HG03066 (cell line): ENCODE measurements around the gene SLC14A1.

ENCODE experiments used
- ATAC-seq: cut with Tn5 transposase; IDR thresholded peaks from one replicate; pipeline ENCODE4 v1.9.1; 2021; ENCODE audit warnings: low read depth; ENCODE audit not compliant: unreplicated experiment

SLC14A1 gene

GRCh38 chr18:45719106-45719505 is 4.9 kb upstream of the SLC14A1 start:
- no peak for ATAC-seq

DNA sequence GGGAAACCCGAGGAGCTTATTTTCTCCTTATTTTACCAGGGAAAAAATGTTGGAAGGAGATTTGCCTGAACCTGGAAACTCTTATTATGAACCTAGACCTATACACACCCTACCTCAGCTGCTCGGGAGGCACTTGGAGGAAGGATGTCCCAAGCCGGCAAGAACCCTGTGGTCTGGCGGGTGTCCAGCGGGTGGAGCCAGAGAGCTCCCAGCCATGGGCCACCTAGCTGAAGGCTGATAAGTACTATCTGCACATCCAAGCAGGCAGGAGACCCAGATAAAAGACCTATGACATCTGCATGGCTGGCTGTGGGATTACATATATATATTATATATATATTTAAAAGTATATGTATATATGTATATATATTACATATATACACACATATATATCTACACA is 1.1 kb upstream of the SLC14A1 start:
- peak; percentile 95 for ATAC-seq

- ATAC-seq: no peak
Measured at GRCh38 chr18:45724601-45725000, 620 bp downstream of the SLC14A1 start.

DNA sequence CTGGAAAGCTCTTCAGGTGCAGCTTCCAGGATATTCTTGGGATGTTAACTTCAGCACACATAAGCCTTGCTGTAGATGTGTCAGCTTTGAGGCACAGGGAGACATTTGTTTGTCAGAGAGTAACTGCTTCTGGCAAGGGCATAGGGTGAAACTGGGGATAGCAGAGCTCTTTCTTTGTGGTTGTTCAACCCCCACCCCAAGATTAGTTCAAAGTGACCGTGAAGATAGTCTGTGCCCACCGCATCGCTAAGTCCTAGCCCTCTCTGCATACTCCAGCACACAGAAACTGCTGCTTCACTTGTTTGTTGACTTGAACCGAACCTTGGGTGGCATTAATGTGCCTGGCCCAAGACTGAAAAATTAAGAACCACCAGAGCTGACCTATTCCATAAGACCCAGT is 1.4 kb downstream of the SLC14A1 start:
- no peak for ATAC-seq

DNA sequence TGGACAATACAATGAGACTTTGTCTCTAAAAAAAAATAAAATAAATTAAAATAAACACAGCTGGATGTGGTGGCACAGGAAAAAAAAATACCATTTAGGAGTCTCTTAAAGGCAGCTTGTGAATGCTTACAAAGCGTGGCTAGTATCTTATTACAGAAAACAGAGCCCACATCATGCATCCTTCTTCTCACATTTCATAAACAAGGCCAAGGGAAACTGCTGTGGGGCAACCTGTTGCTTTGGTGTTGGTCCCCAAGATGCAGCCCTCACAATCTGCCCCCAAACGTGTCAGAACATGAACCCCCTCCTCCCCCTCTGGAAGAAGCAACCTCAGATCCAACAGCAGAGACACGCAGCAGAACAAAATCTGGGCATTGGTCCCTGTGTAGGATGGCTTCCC is 2.6 kb downstream of the SLC14A1 start:
- no peak for ATAC-seq

DNA sequence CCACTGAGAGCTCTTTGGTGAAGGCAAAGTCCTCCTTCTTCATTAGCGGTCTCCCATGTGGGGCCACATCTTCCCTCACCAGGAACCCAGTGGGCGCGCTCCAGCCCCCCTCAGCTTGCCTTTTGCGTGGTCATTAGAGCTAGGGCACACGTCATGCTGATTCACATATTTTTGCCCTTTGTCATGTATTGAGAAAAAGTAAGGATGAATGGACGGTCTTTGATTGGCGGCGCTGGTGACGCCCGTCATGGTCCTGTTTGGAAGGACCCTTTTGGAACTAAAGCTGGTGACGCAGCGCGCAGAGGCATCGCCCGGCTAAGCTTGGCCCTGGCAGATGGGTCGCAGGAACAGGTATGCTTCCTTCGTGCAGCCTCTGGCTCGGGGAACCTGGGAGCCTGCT is 3.1 kb downstream of the SLC14A1 start:
- ATAC-seq: no peak

GRCh38 chr18:45728336-45729010 is 4.5 kb downstream of the SLC14A1 start:
- ATAC-seq: no peak

- ATAC-seq: no peak
Measured at GRCh38 chr18:45730832-45731575, 7.0 kb downstream of the SLC14A1 start.

DNA sequence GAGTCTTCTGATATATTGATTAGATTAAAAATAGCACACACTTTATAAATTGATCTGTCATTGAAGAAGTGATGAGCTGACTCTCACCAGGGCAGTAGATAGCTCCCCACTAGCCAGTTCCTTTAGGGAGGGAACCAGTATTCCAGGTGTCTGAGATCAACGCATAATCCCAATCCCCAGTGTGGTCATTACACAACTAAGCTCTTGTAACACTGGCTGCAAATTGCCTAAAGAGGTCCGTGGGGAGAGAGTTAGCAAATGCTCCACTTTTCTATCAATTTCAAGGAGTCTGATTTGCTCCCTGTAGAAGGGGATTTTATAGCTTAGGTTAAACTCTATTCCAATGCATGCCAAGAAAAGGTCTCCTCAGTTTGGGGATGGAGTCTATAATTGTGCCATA is 7.7 kb downstream of the SLC14A1 start:
- ATAC-seq: no peak

DNA sequence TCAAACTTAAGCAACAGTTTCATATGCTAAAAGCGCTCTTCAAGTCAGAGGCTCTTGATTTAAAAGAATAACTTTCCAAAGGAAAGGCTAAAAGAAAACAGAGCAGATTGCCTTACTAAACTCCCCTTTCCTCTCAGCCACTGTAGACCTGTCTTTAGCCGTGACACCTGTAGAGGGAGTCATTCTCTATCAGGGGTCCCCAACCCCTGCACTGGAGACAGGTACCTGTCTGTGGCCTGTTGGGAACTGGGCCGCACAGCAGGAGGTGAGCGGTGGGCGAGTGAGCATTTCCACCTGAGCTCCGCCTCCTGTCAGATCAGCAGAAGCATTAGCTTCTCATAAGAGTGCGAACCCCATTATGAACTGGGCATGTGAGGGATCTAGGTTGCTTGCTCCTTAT is 9.6 kb downstream of the SLC14A1 start:
- no peak for ATAC-seq

GRCh38 chr18:45734505-45734904 is 10.5 kb downstream of the SLC14A1 start:
- ATAC-seq: no peak

DNA sequence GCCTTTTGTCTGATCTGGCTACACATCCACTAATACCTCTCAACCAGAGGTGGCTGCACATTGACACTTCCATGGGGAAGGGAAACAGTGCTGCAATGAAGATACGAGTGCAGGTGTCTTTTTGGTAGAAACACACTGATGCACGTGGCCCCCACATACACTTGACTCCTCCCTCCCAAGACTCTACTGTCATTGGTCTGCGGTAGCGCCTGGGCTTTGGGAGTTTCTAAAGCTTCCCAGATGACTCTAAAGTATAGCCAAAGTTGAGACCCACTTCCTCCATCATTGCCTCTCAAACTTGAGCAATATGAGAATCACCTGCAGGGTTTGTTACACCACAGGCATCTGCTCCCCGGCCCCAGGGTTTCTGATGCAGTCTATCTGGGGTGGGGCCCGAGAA is 11.0 kb downstream of the SLC14A1 start:
- no peak for ATAC-seq

- ATAC-seq: no peak
Measured at GRCh38 chr18:45738660-45739059, 14.7 kb downstream of the SLC14A1 start.

DNA sequence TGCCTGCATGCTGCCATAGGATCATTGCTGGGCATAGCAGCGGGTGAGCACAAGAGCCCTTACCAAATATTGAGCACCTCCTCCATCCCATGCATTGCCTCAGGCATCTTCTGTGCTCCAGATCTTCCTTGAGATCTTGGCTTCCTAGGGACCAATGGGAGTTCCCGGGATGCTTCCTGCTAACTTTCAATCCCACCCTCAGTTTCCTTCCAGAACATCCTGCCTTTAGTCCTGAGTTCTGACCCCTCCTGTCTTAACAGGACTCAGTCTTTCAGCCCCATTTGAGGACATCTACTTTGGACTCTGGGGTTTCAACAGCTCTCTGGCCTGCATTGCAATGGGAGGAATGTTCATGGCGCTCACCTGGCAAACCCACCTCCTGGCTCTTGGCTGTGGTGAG is 15.3 kb downstream of the SLC14A1 start:
- ATAC-seq: no peak

GRCh38 chr18:45739848-45740247 is 15.9 kb downstream of the SLC14A1 start:
- ATAC-seq: no peak

- no peak for ATAC-seq
Measured at GRCh38 chr18:45741056-45741455, 17.1 kb downstream of the SLC14A1 start.

- ATAC-seq: no peak
Measured at GRCh38 chr18:45745817-45746461, 22.0 kb downstream of the SLC14A1 start.

- ATAC-seq: no peak
Measured at GRCh38 chr18:45748501-45748900, 24.5 kb downstream of the SLC14A1 start.

GRCh38 chr18:45749918-45750689 is 26.1 kb downstream of the SLC14A1 start:
- no peak for ATAC-seq

DNA sequence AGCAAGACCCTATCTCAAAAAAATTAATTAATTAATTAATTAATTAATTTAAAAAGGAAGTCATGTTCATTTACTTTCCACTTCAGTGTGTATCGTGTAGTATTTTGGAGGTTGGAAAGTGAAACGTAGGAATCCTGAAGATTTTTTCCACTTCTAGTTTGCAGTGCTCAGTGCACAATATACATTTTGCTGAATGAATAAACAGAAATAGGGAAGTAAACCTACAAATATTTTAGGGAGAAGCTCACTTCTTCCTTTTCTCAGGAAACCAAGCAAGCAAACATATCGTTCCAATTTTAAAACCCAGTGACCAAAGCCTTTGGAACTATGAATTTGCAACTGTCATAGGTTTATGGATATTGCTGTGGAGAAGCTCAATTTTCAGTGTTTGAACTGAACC is 27.8 kb downstream of the SLC14A1 start:
- ATAC-seq: no peak

DNA sequence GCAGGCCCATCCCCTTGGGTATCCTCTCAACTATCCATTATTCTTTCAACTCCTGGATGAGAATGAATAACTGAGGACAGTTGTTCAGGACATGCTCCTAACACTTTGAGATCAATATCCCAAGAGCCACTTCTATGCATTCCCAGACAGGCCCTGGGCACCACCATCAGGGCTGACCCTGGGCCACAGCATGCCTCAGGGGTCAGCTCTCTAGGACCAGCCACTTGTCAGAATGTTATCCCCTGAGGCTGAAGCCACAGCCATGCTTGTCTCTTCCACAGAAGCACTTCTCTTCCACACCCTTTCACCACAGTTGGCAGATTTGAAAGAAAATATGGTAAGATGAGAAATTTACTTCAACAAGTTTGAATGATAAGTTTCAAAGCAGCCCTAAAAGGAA is 28.7 kb downstream of the SLC14A1 start:
- no peak for ATAC-seq
